ENCODE measurements around the gene GTF3C5.

GRCh38 chr9:133004091-133004998 is 26.5 kb upstream of the GTF3C5 start:
- TF ChIP-seq, protein P1, sequence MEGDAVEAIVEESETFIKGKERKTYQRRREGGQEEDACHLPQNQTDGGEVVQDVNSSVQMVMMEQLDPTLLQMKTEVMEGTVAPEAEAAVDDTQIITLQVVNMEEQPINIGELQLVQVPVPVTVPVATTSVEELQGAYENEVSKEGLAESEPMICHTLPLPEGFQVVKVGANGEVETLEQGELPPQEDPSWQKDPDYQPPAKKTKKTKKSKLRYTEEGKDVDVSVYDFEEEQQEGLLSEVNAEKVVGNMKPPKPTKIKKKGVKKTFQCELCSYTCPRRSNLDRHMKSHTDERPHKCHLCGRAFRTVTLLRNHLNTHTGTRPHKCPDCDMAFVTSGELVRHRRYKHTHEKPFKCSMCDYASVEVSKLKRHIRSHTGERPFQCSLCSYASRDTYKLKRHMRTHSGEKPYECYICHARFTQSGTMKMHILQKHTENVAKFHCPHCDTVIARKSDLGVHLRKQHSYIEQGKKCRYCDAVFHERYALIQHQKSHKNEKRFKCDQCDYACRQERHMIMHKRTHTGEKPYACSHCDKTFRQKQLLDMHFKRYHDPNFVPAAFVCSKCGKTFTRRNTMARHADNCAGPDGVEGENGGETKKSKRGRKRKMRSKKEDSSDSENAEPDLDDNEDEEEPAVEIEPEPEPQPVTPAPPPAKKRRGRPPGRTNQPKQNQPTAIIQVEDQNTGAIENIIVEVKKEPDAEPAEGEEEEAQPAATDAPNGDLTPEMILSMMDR (IDR thresholded peaks at IDR 0.05) = no peak
- TF ChIP-seq POLR2A (IDR thresholded peaks at IDR 0.05) (no peak), POLR2AphosphoS5 (IDR thresholded peaks at IDR 0.05) (no peak)

Measured in prostate gland (tissue), 2 donors.